DLD1 (cell line): ENCODE data around the gene TBX1.
"Not testable (repeated sequence)": the region's sequence is repeated elsewhere in the genome, so short reads cannot be mapped to it uniquely, and the experiment has no call there.

Experiments
- in situ Hi-C: cut with HindIII; loops from 2 replicates; pipeline ENCODE4 v1.10.0; 2017; ENCODE audit warnings: low sequenced_read_pairs

The TBX1 gene

DNA sequence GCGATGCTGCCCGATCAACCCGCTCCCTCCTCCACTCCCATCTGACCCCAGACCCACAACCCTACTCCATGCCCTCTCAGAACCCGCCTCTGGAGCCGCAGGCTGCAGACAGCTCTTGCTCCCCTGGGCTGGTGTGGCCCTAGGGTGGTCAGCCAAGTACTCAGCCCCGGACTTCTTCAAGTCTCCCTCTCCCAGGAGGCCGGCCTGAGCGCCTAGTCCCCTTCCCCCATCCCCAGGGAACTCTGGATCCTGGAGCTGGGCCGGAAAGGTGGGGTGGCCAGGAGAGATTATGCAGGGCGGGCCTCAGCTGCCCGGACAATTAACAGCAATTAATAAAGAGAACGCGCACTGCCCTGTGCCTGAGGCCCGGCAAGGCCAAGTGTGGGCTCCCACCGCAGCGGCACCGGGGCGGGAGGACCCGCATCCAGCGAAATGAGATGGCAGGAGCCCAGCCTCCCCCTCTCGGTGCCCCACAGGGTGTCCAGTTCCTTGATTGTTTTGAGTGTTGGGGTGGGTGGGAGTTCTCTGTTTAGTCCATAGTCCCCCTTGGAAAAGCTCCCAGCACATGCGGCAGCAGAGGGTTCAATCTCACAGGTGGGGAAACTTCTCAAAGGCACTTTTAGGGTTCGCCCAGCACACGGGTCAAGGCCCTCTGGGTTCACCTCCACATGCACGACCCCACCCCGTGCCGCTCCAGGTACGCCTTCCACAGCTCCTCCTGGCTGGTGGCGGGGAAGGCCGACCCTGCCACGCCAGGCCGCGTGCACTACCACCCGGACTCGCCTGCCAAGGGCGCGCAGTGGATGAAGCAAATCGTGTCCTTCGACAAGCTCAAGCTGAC is 3.1 kb downstream of the TBX1 start:
- in situ Hi-C loops: no loop called here

DNA sequence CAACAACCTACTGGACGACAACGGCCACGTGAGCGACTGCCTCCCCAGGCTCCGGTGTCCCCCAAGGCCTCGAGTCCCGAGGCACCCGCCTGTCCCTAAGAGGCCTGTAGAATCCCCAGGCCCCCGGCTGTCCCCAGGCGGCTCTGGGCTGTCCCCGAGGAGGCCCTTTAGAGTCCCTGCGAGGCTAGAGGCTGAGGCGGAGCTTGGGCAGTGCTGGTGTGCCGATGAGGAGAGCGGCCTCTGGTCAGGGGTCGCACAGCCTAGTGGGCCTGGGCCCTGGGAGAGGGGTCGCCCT is 3.7 kb downstream of the TBX1 start:
- in situ Hi-C loops: no loop called here

DNA sequence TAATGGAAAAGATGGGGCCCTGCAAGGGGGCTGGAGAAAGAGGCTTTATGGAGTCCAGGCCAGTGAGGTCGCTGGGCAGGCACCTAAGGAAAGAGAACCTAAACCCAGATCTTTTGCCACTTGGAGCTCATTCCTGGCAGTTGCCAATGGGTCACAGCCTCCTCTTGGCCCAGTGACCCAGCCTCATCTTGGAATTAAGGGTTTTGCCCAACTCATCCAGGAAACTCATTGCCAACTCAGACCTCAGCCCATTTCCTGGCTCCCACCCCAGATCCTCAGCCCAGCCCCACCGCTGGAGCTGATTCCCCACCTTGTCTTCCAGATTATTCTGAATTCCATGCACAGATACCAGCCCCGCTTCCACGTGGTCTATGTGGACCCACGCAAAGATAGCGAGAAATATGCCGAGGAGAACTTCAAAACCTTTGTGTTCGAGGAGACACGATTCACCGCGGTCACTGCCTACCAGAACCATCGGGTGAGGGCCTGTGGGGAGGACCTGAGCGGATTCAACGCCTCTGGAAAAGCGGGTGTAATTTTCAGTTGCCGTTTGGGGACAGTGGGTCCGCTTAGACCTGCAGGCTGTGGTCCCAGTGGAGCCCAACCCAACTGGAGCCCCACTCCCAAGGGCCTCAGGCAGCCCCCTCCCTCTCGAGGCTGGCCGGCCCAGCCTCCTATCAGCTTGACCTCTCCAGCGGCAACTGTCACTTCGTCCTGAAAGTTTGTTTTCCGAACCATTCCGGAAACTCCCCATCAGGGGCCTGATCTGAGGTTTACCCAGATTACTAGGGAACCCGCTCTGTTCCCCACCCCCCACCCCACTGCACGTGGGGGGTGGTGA is 4.3 kb downstream of the TBX1 start:
- in situ Hi-C loops: no loop called here

DNA sequence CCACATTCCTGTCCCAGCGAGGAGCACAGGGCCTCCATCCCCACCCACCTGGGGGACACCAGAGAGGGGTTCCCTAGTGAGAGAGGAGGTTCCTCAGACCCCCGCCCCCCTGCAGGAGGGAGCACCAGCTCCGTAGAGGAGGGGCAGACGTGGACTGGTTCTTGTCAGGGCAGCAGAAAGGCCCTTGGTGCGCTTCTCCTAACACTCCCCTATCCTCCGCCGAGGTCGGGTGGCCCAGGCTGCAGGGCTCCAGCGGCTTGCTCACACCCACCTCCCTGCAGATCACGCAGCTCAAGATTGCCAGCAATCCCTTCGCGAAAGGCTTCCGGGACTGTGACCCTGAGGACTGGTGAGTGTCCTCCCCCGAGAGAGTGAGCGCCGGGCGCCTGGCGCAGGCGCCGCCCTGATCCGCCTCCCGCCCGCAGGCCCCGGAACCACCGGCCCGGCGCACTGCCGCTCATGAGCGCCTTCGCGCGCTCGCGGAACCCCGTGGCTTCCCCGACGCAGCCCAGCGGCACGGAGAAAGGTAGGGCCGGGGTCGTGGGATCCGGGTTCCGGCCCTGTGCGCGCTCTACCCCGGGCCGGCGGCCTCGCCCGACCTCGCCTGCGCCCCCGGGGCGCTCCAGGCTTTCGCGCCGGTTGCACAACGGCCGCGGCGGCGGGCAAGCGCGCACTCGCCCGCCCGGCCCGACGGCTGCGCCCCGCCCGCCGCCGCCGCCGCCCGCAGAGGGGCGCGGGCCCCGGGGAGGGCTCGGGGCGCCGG is 5.1 kb downstream of the TBX1 start:
- in situ Hi-C loops: no loop called here

DNA sequence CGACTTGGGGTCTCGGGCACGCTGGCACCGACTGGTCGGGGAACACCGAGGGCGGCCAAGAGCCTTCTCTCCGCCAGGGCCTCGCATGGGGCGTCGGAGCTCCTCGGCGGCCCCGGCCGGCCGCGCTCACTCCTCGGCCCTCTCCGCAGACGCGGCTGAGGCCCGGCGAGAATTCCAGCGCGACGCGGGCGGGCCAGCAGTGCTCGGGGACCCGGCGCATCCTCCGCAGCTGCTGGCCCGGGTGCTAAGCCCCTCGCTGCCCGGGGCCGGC is 5.6 kb downstream of the TBX1 start:
- in situ Hi-C loops: no loop called here

DNA sequence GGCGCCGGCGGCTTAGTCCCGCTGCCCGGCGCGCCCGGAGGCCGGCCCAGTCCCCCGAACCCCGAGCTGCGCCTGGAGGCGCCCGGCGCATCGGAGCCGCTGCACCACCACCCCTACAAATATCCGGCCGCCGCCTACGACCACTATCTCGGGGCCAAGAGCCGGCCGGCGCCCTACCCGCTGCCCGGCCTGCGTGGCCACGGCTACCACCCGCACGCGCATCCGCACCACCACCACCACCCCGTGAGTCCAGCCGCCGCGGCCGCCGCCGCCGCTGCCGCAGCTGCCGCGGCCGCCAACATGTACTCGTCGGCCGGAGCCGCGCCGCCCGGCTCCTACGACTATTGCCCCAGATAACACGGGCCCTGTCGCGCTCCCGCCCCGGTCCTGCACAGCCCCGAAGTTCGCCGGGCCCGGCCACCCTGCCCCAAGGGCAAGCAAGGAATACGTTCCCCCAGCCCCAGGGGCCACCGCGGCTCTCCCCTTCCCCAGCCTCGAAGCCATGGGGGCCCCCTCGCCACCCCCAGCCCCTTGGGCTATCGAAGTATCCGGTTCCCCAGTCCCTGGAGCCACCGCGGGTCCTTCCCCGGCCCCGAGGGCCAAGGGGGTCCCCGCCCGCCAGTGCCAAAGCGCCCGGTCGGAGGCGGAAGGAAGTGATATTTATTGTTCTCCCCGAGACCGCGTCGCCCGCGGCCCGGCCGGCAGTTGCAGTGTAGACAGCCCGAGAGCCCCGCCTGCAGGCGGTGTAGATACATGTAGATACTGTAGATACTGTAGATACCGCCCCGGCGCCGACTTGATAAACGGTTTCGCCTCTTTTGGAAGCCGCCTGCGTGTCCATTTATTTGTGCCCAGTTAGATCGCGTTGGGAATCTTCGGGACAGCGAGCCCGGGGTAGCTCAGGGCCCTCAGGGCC is 6.2 kb downstream of the TBX1 start:
- in situ Hi-C loops: no loop called here

DNA sequence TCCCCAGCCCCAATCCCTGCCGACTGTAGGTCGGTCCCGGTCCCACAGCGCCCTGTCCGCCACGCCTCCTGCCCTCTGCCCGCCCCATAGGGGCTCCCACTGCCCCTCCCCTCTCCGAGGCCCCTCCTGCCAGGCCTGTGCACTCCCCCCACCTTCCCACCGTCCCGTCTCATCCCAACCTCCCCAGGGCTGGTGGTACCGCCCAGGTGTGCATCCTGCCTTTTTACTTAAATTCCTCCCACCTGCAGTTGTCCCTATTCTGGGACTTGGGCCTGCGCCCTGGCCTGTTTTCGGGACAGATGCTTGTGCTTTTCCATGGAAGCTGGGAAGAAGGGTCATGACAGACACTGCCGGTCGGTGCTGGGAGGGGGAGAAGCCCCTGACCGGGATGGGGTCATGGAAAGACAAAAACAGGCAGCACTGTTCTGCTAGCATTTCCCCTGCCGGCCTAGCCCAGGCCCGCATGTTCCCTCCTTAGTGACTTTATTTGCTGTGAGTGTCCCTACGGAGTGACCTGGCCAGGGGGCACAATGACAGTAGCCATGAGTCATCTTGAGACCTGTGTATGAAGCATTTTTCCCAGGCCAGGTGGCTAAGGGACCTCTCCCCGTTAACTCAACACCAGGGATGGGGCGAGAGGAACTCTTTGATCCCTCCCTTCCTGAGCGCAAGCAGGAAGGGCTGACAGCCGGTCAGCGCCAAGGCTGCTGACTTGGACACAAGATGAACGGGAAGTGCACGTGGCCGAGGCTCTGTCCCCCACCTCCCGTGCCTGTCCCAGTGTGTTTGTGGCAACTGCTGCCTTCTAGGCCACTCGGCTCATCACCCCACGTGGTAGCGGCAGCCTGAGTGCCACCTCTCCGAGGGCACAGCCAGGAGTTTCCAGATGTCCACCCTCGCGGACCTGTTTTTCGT is 7.1 kb downstream of the TBX1 start:
- in situ Hi-C loops: no loop called here

DNA sequence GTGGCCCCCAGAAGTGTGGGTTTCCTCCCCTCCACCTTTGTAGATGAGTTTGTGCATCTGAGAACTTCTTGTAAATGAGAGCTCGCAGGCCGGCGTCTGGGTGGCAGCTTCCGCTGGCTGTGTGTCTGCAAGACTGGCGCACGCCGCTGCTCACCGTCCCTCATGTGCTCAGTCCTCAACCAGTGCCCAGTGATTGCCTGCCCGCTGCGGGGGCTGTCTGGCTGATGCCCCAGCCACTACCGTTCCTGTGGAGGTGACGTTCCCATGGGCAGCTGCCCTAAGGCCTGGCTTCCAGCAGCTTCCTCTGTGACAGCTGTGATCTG is 8.8 kb downstream of the TBX1 start:
- in situ Hi-C loops: no loop called here

DNA sequence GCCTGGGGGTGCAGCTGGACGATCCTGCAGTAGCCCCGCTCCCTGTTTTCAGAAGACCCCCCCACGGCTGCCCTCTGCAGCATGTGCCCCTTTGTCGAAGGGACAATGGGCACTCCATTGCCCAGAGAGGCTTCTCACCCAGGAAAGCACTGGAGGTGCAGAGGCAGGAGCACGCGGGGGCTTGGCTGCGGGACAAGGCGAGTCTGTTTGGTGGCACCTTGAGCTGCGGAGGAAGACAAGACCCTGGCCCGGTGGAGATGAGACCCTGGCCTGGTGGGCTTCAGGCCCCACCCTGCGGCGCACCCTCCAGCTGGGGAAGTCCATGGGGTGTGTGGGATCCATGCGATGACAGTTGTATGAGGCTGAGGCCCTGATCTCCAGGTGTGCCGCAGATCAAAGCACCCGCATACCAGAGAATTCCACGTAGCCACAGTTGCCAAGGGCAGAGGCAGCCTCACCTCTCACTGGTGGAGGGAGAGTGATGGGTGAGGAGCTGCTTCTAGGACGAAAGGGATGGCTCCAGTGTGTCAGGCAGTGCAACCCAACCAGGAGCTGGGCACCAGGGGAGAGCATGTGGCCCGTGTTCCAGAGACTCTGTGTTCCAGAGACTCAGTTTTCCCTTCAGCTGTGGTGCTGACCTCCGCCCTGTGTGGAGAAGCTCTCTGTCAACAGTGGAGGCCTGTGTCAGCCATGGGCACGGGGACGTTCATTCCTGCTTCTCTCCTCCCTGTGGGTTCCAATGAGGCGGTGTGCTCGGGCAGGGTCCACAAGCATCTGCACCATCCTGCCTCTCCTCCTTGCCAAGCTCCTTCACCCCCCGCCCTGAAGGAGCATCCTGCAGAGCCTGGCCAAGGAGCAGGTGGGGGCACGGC is 10.0 kb downstream of the TBX1 start:
- in situ Hi-C loops: no loop called here

DNA sequence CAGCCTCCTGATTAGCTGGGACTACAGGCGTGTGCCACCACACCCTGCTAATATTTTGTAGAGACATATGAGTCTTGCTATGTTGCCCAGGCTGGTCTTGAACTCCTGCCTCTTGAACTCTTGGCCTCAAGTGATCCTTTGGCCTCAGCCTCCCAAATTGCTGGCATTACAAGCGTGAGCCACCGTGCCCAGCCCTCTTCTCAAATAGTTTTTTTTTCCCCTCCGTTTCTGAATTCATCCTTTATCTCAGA is 11.8 kb downstream of the TBX1 start:
- in situ Hi-C loops: no loop called here

DNA sequence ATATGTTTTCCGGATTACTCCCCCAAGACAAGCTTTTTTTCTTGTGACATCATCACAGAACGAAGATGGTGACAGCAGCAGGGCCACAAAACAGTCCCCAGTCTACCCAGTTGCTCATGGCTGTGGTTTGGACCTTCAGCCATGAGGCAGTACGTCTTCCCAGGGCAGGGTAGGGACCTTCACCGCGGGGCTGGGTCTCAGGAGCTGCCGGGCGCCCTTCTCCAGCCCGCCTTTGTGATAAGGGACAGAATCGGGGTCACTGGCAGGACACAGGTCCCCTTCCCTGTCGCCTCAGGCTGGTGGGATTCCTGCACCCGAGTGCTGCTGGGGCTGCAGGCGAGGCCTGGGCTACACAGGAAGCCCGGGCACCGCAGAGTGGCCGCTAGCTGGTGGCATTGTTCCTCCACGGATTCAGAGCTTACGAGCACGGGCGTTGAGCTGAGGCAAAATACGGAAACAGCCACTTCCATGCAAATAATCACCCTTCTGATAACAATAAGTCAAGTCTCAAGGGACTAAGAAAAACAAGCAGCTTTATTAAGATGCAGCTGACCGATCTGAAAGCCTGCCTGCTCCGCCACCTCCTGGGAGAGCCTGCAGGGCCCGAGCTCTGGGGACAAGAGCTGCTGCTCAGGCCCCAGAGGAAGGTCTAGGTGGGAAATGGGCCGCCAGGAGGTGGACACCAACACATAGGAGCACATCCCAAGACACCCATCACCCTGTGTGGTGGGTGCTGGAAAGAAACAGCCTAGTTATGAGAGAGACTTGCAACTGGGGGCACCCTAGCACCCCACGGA is 12.3 kb downstream of the TBX1 start:
- in situ Hi-C loops: no loop called here

DNA sequence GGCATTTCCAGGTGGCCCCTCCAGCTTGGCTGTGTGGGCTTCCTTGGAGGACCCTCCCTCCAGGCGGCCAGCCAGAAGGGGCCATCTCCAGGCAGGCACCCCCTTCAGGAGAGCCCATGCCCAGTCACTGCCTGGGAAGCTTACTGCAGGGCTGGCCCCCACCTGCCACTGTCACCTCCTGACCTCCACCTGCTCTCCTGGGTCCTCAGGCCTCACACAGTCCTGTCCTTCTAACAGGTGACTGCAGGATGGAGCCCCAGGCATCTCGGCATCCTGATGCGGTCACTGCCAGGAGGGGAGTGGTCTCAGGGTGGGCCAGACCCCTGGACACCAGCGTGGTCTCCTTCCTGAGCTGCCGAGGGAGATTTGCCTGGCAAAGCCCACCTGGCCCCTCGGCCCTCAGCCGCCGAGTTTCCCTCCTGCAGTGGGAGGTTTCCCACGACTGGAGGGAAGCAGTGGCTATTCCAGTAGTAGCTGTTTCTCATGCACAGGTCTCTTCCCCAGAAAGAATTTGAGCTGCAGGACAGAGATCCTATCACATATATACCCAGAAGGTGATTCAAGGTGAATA is 13.0 kb downstream of the TBX1 start:
- in situ Hi-C loops: no loop called here

DNA sequence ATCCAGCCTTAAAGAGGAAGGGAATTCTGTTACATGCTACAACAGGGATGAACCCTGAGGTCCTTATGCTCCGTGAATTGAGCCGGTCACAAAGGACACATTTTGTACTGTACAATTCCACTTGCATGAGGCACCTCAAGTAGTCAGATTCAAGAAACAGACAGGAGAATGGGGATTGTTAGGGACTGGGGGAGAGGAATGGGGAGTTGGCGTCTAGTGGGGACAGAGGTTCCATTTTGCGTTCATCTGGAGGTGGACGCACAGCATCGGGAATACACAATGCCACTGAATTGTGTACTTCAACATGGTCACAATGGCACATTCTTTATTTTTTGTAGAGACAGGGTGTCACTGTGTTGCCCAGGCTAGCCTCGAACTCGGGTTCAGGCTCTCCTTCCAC is 14.1 kb downstream of the TBX1 start:
- in situ Hi-C loops: no loop called here

DNA sequence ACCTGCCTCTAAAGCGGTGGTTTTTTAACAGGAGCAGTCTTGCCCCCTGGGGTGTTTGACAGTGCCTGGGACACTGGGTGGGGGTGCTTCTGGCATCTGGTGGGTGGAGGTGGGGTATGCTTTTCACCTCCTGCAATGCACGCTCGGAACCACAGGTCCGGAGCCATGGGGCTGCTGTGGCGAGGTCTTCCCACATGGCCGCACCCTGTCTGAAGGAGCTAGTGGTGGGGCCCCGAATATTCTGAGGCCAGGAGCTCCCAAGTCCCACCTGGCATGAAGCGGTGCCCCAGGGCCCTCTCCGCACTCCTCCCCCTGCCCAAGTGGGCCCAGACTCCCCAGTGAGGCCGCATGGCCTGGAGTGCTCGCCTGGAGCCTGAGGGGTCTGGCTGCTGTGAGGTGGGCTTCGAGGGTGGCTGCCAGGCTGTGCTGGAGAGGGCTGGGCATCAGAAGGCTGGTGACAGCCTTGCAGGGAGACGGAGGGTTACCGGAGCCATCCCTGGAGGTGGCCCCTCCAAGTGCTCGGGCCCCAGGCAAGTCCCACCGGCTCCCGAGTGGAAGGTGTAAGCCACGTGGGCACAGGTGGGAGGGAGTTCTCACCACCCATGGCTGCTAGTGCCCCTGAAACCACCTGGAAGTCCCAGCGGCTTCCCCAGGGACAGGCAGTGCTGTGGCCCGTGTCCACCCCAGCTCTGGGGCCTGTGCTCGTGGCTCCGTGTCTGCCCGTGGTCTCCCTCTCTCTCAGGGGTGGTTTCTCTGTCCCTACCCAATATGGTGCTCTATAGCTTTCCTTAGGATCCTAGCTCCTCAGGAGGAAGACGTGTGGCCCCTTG is 15.1 kb downstream of the TBX1 start:
- in situ Hi-C loops: no loop called here

DNA sequence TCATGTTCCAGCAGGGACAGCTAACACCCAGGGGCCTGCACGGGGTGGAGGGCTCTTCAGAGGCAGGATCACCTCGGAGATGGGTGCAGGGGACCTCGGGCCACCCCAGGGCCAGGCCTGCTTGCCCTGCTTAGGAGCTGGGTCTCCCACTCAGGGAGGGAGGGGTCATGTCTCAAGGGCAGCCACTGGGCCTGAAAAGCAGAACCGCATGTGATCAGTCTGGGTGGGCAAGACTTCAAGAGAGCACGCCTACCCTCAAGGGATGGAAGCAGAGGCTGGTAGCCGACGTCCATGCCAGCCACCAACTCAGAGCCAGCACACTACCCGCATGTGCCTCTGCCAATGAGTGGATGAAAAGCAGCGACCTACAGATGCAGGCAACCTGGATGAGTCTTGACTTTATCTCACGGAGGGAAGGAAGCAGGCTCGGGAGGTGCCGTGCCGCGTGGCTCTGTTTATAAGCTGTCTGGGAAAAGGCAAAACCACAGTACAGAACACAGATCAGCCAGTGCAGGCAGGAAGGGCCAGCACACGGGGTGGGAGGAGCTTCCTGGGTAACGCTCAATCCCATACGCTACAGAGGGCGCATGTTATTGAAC is 16.0 kb downstream of the TBX1 start:
- in situ Hi-C loops: no loop called here

DNA sequence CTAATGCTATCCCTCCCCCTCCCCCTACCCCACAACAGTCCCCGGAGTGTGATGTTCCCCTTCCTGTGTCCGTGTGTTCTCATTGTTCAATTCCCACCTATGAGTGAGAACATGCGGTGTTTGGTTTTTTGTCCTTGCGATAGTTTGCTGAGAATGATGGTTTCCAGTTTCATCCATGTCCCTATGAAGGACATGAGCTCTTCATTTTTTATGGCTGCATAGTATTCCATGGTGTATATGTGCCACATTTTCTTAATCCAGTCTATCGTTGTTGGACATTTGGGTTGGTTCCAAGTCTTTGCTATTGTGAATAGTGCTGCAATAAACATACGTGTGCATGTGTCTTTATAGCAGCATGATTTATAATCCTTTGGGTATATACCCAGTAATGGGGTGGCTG is 16.6 kb downstream of the TBX1 start:
- in situ Hi-C loops: not testable (repeated sequence)

DNA sequence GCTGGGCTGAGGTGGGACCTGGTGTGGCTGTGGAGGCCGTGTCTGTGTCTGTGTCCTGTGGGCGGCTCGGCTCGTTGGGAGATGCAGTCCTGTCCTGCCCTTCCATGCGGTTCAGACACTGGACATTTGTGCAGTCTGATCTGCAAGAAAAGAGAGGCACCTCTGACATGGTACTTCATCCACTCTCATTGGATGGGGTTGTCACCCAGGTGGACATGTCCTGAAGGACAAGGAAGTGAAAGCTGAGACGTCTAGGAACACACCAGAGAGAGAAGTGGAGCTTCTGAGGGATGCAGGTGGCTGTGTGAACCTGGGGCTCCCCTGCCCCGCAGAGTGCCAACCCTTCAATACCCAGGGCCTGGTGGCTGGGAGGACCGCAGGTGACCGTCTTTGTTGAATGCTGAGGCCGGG is 18.4 kb downstream of the TBX1 start:
- in situ Hi-C loops: no loop called here
